GM12873 (cell line): Measurements from ENCODE around the gene RB1.

Experiments used
- TF ChIP-seq, protein P1 (sequence below): IDR thresholded peaks from 2 replicates; pipeline ENCODE4 v1.5.1; 2012; ENCODE audit warnings: low read depth, mild to moderate bottlenecking, moderate library complexity, low read length, control low read depth; ENCODE audit not compliant: insufficient read depth; ENCODE audit errors: missing control alignments

Gene RB1

DNA sequence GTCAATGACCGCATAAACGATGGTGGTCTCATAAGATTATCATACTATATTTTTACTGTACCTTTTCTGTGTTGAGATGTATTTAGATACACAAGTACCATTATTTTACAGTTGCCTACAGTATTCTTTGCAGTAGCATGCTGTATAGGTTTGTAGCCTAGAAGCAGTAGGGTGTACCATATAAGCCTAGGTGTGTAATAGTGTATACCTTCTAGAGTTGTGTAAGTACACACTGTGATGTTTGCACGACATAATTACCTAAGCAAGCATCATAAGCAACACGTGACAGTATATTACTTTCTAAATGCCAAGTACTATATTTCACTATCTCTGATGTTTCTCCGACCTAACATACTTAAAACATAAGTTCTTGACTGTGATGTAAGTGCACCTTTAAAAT lies 106.6 kb downstream of the RB1 start:
- TF ChIP-seq, protein P1, sequence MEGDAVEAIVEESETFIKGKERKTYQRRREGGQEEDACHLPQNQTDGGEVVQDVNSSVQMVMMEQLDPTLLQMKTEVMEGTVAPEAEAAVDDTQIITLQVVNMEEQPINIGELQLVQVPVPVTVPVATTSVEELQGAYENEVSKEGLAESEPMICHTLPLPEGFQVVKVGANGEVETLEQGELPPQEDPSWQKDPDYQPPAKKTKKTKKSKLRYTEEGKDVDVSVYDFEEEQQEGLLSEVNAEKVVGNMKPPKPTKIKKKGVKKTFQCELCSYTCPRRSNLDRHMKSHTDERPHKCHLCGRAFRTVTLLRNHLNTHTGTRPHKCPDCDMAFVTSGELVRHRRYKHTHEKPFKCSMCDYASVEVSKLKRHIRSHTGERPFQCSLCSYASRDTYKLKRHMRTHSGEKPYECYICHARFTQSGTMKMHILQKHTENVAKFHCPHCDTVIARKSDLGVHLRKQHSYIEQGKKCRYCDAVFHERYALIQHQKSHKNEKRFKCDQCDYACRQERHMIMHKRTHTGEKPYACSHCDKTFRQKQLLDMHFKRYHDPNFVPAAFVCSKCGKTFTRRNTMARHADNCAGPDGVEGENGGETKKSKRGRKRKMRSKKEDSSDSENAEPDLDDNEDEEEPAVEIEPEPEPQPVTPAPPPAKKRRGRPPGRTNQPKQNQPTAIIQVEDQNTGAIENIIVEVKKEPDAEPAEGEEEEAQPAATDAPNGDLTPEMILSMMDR = no peak

DNA sequence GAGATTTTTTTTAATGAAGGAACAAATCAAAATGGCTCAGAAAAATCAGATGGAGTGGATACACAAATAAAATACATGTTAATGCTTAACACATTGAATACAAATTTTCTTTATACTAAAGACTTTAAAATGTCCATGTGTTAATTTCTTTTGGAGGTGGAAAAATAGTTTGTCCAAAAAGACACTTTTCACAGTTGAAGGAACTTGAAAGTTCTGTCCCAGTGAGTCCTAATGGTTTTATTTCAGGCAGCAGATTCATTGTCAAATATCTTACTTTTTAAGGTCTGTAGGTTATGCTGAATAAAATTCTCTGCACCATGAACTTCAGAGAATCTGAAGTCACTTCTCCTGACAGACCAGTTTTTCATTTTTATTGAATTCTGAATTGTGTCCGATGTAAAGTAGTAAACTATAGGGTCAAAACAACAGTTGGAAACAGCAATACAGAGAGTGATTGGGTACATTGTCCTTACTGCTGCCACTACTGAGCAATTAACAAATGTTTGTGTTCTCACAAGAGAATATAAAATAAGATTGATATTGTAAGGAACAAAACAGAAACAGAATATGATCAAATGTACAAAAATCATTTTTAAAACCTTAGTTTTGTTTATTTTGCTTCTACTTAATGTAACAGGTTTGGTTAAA lies 107.7 kb downstream of the RB1 start:
- TF ChIP-seq, protein P1 = no peak

DNA sequence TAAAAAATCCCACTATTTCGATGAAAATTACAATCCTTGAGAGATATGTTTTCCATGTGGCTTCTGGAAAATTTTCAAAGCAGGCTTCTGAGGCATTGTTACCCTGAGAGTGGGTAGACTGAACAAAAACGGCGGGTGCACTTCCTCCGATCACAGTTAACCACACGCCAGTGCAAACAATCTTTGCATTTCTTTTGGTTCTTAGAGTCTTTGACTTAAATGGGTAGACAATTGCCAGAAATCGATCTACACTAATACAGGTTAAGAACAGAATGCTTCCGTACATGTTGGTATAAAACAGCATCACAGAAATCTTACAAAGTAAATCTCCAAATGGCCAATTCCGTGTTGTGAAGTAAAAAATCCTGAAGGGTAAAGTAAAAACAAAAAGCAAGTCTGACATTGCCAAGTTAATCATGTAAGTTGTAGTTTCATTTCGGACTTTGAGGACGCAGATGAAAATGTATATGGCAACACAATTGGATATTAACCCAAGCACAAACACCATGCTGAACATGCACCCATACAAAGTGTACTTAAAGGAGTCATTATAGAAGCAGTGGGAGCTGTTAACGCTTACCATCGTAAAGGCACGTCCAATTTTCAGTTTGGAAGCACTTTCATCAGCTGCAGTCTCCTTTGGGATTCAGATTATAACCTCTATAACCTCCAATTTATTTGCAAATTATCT lies 108.4 kb downstream of the RB1 start:
- TF ChIP-seq, protein P1 = no peak

DNA sequence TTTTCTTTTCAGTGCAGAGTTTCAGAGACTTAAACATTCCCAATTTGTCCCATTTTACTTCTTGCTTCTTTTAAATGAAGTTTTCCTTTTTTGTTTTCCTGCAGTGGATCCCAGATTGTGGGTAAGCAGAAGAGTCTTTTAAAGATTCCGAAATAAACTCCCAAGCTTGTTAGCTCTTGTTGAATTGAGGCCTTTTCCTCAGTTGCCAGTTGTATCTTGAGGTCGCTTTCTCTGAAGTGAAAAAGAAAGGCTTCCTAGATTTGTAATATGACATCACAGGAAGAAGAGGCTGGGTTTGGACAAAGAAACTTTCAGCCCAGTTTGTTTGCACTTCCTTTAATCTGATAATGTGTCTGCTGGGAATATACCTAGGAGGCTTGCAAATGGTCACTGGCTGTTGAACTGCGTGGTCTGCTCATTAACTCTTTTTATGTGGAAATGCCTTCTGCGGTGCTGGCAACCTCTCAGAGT lies 109.4 kb downstream of the RB1 start, which contains the start of gene LPAR6:
Gene LPAR6, minus strand, starts transcription at position 233 of the 471 bp plus-strand sequence. CDS start 690 bp downstream, outside the sequence.
- TF ChIP-seq, protein P1 = no peak

DNA sequence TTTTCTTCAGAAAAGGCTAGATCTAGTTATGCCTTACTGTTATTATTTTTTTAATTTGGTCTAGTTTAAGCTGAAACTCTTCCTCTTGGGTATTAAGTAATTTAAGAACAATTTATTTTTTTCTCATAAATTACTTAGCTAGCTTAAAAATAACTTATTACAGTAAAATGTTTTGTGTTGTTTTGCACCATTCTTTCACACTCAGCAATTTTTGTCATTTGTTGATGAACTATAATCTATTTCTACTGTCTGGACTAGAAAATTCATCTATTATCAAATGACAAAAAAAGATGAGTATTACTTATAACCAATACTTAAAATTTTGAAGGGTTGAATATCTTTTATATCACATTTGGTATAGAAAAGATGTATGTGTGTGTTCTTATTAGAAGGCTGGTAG lies 111.0 kb downstream of the RB1 start:
- TF ChIP-seq, protein P1 = no peak

DNA sequence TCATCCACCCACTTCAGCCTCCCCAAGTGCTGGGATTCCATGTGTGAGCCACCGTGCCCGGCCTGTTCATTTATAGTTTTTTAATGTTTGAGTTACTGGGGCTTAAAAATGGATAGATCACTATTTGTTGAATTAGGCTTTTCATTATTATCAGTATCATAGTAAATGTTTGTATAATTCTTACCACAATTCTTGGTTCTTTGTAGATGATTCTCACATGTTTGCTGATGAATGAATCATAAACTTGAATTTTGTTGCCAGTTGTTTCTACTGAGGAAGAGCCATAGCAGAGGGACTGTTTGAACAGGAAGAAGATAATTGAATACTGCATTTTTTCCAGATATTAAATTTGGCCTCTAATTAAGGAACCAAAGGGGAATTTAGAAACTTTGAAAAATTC lies 112.0 kb downstream of the RB1 start:
- TF ChIP-seq, protein P1 = no peak

DNA sequence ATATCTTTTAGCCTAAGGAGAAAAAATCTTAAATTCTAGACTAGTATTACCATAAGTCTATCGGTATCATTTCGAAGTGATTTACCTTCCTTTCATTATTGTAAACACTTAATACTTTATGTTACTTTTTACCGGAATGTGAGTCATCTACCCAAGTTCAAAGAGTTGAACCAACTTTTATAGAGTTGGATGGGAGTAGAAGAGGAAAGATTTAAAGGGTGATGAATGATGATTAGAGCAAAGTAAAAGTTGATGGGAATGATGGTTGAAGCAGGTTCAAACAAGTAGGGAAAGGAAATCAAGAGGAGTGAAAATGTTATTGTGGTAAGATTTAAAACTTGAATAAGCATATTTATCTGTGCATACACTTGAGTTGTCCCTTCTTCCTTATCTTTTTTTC lies 120.7 kb downstream of the RB1 start:
- TF ChIP-seq, protein P1 = no peak
